Non-pigmented ciliary epithelial cell (primary cell): Measurements from ENCODE around the gene MRPL46.
"Not testable (repeated sequence)": the region's sequence is repeated elsewhere in the genome, so short reads cannot be mapped to it uniquely, and the experiment has no call there.

Experiments
- DNase-seq: peaks from one replicate; pipeline ENCODE4 v3.0.0-alpha.2; 2010; ENCODE audit warnings: low read depth

MRPL46 gene

GRCh38 chr15:88477904-88478303 lies 10.7 kb upstream of the MRPL46 start:
- DNase-seq, result no peak

DNA sequence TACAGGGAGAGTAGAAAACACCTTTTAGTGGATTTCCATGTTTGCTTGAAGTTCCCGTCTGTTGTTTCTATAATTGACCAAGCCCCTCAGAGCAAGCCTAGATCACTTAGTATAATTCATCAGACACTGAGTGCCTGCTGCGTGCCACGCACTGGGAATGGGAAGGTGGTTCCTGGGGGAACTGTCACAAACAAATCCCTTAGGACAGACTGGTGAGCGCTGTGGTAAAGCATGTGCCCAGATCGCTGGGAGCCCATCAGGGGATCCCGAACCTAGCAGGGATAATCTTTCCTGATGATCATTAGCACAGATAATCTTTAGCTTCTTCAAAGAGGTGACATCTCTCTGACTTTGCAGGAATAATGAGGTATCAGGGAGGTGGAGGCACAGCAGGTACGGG lies 9.9 kb upstream of the MRPL46 start:
- no peak for DNase-seq

DNA sequence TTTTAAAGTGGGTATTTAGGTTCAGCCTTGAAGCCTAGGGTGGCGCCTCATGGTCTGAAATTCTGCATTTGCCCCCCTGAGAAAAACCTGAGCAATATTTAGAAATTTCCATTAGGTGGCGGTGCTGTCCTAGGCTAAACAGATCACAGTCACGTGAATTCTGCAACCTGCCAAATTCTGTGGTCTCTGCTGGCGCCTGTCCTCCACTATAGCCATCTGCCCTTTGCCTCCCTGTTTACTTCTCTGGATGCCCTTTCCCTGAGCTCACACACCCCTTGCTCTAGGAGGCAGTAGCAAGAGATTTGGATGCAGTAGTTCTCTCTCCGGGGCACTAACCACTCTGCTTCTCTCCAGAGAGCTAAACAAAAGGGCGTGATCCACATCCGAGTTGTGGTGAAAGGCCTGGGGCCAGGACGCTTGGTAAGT lies 9.5 kb upstream of the MRPL46 start:
- DNase-seq, result no peak

DNA sequence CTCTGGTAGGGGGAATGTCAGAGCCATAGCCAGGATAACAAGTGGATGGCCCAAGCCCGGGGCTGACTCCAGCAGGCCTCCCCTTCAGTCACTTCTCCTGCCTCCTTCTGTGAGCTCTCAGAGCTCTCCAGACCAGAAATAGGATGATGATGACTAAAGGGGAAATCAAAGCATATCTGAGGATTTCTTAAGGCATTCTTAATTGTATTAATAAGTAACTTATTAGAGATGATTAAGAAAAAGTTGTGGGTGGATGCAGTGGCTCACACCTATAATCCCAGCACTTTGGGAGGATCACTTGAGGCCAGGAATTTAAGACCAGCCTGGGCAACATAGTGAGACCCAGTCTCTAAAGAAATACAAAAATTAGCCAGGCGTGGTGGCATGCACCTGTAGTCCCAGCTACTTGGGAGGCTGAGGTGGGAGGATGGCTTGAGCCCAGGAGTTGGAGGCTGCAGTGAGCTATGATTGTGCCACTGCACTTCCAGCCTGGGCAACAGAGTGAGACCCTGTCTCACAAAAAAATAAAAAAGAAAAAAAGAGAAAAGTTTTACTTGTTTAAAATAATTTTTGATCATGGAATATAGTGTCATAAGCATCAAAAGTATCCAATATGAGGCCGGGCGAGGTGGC lies 6.6 kb upstream of the MRPL46 start:
- DNase-seq, result not testable (repeated sequence)

GRCh38 chr15:88472225-88472624 lies 5.0 kb upstream of the MRPL46 start:
- no peak for DNase-seq

DNA sequence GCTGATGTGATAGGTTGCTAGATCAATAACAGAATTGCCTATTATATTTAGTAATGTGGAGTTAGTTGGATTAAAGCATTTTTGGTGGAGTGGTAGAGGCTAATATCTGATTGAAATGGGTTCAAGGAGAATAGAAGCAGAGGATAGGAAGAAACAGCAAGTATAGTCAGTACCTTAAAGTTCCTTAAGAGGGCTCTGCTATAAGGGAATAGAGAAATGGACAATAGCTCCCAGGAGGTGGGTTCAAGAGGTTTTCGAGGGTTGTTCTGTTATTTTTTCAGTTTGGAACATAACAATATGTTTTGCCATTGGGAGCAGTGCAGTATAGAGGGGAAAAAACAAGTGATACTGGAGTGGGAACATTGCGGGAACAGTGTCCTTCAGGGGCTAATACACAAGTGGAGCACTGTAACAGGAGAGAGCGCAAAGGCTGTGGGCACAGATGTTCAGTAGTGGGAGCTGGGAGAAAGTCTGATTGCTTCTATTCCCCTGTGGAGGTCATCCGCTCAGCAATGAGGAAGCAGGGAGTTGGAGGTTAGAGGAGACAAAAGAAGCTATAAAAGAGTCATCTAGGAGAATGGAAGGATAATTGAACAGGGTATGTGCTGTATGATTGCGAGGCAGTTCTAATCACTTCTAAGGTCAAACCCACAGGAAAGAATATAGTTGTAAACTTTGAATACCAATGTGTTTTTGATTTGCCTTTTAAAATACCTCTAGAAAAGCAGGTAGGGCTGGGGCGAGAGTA lies 3.6 kb upstream of the MRPL46 start:
- no peak for DNase-seq

- DNase-seq, result no peak
Observed at GRCh38 chr15:88469321-88469720, 2.1 kb upstream of the MRPL46 start.

DNA sequence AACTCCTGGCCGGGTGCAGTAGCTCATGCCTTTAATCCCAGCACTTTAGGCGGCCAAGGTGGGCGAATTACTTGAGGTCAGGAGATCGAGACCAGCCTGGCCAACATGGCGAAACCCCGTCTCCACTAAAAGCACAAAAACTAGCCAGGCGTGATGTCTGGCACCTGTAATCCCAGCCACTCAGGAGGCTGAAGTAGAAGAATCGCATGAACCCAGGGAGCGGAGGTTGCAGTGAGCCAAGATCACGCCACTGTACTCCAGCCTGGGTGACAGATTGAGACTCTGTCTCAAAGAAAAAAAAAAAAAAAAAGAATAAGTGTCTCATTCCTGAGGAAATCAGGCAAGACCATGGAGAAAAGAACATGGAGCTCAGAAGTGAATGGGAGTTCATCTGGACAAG lies 1.5 kb upstream of the MRPL46 start:
- not testable (repeated sequence) for DNase-seq

- no peak for DNase-seq
Observed at GRCh38 chr15:88467935-88468528, 844 bp upstream of the MRPL46 start.

GRCh38 chr15:88465633-88466224 lies 1.5 kb downstream of the MRPL46 start:
- DNase-seq, result no peak

DNA sequence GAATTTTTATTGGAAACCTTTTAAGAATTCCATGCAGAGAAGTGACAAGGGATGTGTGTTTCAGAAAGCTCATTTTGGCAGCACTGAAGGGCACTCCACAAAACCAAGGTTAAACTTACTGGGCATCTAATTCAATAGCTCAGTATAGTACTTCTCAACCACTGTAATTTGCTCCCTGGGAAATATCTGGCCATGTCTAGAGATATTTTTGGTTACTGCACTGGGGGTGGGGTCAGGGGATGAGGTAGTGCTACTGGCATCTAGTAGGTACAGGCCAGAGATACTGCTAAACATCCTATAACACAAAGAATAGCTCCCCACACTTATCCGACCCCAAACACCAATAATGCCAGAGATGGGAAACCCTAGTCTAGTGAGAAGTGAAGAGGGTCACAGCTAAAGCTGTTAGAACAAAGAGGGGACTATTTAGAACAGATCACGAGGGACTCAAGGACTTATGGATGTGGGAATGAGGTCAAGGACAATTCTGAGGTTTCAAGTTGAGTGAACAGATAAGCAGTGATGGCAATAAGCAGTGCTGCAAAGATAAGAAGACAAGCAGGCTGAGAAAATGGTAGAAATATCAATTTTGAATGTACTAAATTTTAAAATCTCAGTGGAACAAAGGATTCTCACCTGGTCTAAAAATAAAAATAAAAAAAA lies 3.2 kb downstream of the MRPL46 start:
- no peak for DNase-seq

DNA sequence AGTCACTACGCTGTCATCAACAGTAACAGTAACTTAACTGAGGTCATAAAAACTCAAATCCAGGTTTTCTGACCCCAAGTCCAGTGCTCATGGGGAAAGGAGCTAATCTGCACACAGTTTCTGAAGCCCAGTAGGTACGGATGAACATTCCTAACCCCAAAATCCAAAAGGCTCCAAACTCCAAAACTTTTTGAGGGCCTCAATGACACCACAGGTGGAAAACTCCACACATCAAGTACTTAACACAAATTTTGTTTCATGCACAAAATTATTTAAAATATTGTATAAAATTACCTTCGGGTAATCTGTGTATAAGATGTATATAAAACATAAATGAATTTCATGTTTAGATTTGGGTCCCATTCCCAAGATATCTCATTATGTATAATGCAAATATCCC lies 10.5 kb downstream of the MRPL46 start:
- no peak for DNase-seq

GRCh38 chr15:88454867-88455810 lies 12.0 kb downstream of the MRPL46 start:
- DNase-seq, result no peak

- no peak for DNase-seq
Observed at GRCh38 chr15:88454236-88454635, 13.0 kb downstream of the MRPL46 start.

- DNase-seq, result no peak
Observed at GRCh38 chr15:88453651-88454050, 13.5 kb downstream of the MRPL46 start.

DNA sequence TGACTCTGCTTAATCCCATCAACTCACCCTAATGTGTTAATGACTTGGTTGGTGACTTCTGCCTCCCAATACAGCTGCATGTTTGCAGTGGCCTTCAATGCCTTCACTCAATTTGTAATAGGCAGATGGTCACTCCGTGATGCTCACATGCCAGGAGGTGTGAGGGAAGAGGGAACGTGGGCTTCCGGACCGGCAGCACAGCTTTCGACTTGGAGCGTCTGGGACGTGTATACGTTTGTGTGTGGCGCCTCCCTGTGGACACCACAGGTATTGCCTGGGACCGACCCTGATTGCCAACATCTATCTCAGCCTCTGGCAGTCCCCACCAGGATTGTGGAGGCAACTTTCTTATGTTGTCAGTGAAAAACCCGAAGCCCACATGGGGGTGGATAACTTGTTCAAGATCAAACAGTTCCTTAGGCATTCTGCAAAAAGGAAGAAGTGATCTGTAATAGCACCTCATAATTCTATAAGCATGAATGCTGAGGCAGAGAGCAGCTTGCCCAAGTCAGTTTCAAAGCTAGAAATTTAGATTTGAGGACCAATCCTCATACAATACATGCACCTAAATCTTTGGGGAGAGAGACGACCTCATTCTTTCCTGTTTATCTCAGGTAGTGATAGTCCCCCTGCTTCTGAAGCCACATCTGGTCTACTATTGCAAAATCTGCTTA lies 16.9 kb downstream of the MRPL46 start:
- DNase-seq, result no peak

DNA sequence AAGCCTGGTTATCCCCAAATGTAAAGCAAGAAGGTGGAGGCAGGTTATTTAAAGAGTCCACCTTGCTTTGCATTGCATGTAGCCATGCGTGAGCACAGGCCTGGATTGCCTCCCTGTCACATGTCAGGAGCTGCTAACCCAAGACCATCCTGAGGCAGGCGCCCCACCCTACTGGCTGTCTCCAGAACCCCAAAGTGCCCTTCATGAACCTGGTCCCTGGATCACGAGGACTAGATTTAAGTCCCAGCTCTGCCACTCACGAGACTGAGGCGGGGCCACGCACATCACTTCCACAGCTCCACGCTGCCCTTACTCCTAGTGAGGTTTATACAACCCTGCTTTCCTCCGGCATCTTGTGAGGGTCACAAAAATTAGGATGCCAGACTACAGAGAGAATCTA lies 17.6 kb downstream of the MRPL46 start:
- DNase-seq, result no peak

GRCh38 chr15:88448991-88449461 lies 18.2 kb downstream of the MRPL46 start:
- no peak for DNase-seq

GRCh38 chr15:88447741-88448140 lies 19.4 kb downstream of the MRPL46 start:
- no peak for DNase-seq

- DNase-seq, result no peak
Observed at GRCh38 chr15:88447206-88447605, 20.0 kb downstream of the MRPL46 start.
